Measurements from ENCODE around the gene CEP152.

Gene CEP152

GRCh38 chr15:48806151-48806550 lies 4.7 kb downstream of the CEP152 start:
- H3K4me3 ChIP-seq (replicated peaks; ENCODE audit: low read depth, low read length): no peak overlapping the region
- TF ChIP-seq CTCF (IDR thresholded peaks at IDR 0.05; ENCODE audit: low read length, missing control alignments): no peak
- DNase-seq (ENCODE audit: low read depth): peak; percentile 57

GRCh38 chr15:48805591-48805990 lies 5.3 kb downstream of the CEP152 start:
- no peak for TF ChIP-seq CTCF (IDR thresholded peaks at IDR 0.05; ENCODE audit: low read length, missing control alignments)
- DNase-seq (ENCODE audit: low read depth): no peak
- no peak overlapping the region for H3K4me3 ChIP-seq (replicated peaks; ENCODE audit: low read depth, low read length)

GRCh38 chr15:48803877-48804276 lies 7.0 kb downstream of the CEP152 start:
- no peak overlapping the region for H3K4me3 ChIP-seq (replicated peaks; ENCODE audit: low read depth, low read length)
- TF ChIP-seq CTCF (IDR thresholded peaks at IDR 0.05; ENCODE audit: low read length, missing control alignments): no peak
- DNase-seq (ENCODE audit: low read depth): no peak

GRCh38 chr15:48802867-48803266 lies 8.0 kb downstream of the CEP152 start:
- DNase-seq (ENCODE audit: low read depth): peak; percentile 84
- no peak overlapping the region for H3K4me3 ChIP-seq (replicated peaks; ENCODE audit: low read depth, low read length)
- TF ChIP-seq CTCF (IDR thresholded peaks at IDR 0.05; ENCODE audit: low read length, missing control alignments): no peak

- H3K4me3 ChIP-seq (replicated peaks; ENCODE audit: low read depth, low read length): no peak overlapping the region
- no peak for DNase-seq (ENCODE audit: low read depth)
- no peak for TF ChIP-seq CTCF (IDR thresholded peaks at IDR 0.05; ENCODE audit: low read length, missing control alignments)
Measured at GRCh38 chr15:48802257-48802656, 8.6 kb downstream of the CEP152 start.

- peak; percentile 76 for DNase-seq (ENCODE audit: low read depth)
- TF ChIP-seq CTCF (IDR thresholded peaks at IDR 0.05; ENCODE audit: low read length, missing control alignments): peak; percentile 58
- H3K4me3 ChIP-seq (replicated peaks; ENCODE audit: low read depth, low read length): no peak overlapping the region
Measured at GRCh38 chr15:48800811-48801455, 9.9 kb downstream of the CEP152 start.

- TF ChIP-seq CTCF (IDR thresholded peaks at IDR 0.05; ENCODE audit: low read length, missing control alignments): no peak
- H3K4me3 ChIP-seq (replicated peaks; ENCODE audit: low read depth, low read length): no peak overlapping the region
- no peak for DNase-seq (ENCODE audit: low read depth)
Measured at GRCh38 chr15:48800245-48800644, 10.6 kb downstream of the CEP152 start.
